Fibroblast of lung (primary cell): Measurements from ENCODE around the gene AHCYL2. TPM values are rescaled to one million over a fixed set of nuclear protein-coding genes. Genes with fewer than 3 reads are reported as not detected.

Experiments used
- DNase-seq, 2 donors: peaks; one replicate each; pipeline versions ENCODE4 v3.0.0 to v3.0.0-alpha.2; 2010; ENCODE audit warnings: low read depth in 2 of 2
- H2AFZ ChIP-seq: 2 replicates; pipeline ENCODE4 v1.5.1; 2012; ENCODE audit warnings: low read length, control low read depth, inconsistent platforms
- H3K27ac ChIP-seq: 2 replicates; pipeline ENCODE4 v1.5.1; 2011; ENCODE audit warnings: low read length, control low read depth; ENCODE audit not compliant: insufficient read depth
- H3K27me3 ChIP-seq: 2 replicates; pipeline ENCODE4 v1.5.1; 2011; ENCODE audit warnings: mild to moderate bottlenecking, low read length; ENCODE audit not compliant: control insufficient read depth, insufficient read depth
- H3K36me3 ChIP-seq: 2 replicates; pipeline ENCODE4 v1.5.1; 2011; ENCODE audit warnings: low read length; ENCODE audit not compliant: control insufficient read depth, insufficient read depth
- H3K4me1 ChIP-seq: 2 replicates; pipeline ENCODE4 v1.5.1; 2011; ENCODE audit warnings: low read length; ENCODE audit not compliant: control insufficient read depth, insufficient read depth; ENCODE audit errors: extremely low read depth
- H3K4me2 ChIP-seq: 2 replicates; pipeline ENCODE4 v1.5.1; 2011; ENCODE audit warnings: low read length, control low read depth; ENCODE audit not compliant: insufficient read depth; ENCODE audit errors: extremely low read depth
- H3K4me3 ChIP-seq, 4 experiments: fragments of 200-600 bp in 1 of 4; sonication (generic) in 1 of 4; replicated peaks in 1 of 4; 2 replicates each; pipeline ENCODE4 v1.5.1; 2011 to 2016; ENCODE audit warnings: low read length in 4 of 4, low read depth in 3 of 4, mild to moderate bottlenecking in 3 of 4, control low read depth in 2 of 4, inconsistent platforms in 1 of 4, mixed read lengths in 1 of 4; ENCODE audit not compliant: insufficient read depth in 1 of 4; ENCODE audit errors: control extremely low read depth in 1 of 4
- H3K79me2 ChIP-seq: 2 replicates; pipeline ENCODE4 v1.5.1; 2012; ENCODE audit warnings: mild to moderate bottlenecking, low read length, inconsistent platforms; ENCODE audit not compliant: control insufficient read depth, insufficient read depth
- H3K9ac ChIP-seq: 2 replicates; pipeline ENCODE4 v1.5.1; 2011; ENCODE audit warnings: mild to moderate bottlenecking, low read length, control low read depth; ENCODE audit not compliant: insufficient read depth
- H3K9me3 ChIP-seq: 2 replicates; pipeline ENCODE4 v1.5.1; 2012; ENCODE audit warnings: low read depth, low read length; ENCODE audit not compliant: control insufficient read depth, insufficient read depth
- H4K20me1 ChIP-seq: 2 replicates; pipeline ENCODE4 v1.5.1; 2011; ENCODE audit warnings: low read length; ENCODE audit not compliant: control insufficient read depth, insufficient read depth; ENCODE audit errors: extremely low read depth
- CTCF ChIP-seq, 2 donors: IDR thresholded peaks in 1 of 2; conservative IDR thresholded peaks in 1 of 2; 1 replicate in 1 of 2; 2 replicates in 1 of 2; pipeline ENCODE4 v1.5.1; 2011 to 2012; ENCODE audit warnings: low read length in 2 of 2, control low read depth in 1 of 2, inconsistent platforms in 1 of 2, low read depth in 1 of 2, mild to moderate bottlenecking in 1 of 2
- EZH2 ChIP-seq: IDR thresholded peaks from 2 replicates; pipeline ENCODE4 v1.5.1; 2012; ENCODE audit warnings: low read length, control low read depth, mild to moderate bottlenecking; ENCODE audit errors: missing control alignments
- polyA plus RNA-seq, 2 donors: library from polyadenylated mRNA; depleted of rRNA in 1 of 2; stranded (reverse) in 1 of 2; unstranded in 1 of 2; fragments of >200 nt; gene quantifications; 2 replicates each; pipeline ENCODE4 v1.2.1, GENCODE V29; 2011 to 2012; ENCODE audit warnings: missing spikeins in 1 of 2
- total RNA-seq: library from RNA; depleted of rRNA; stranded (reverse); fragments of >200 nt; gene quantifications from 2 replicates; pipeline ENCODE4 v1.2.1, GENCODE V29; 2014

Gene AHCYL2
- total and polyA plus RNA-seq, 2 donors (not counting 1 experiment from before 2014, with no cell fraction given): 8.7 to 11.9 TPM

- Histone ChIP-seq H3K9me3 (no peaks in the 10 kb centered on the region), H3K9ac (no peak overlapping the region), H3K27me3 (peaks cover 3% of the 10 kb centered on the region), H2AFZ (no peak overlapping the region), H3K79me2 (peaks cover 3% of the 10 kb centered on the region), H4K20me1 (no peaks in the 10 kb centered on the region), H3K27ac (no peak overlapping the region), H3K4me3 (no peak overlapping the region), H3K4me1 (peaks cover 4% of the 10 kb centered on the region), H3K36me3 (no peaks in the 10 kb centered on the region), H3K4me2 (no peak overlapping the region)
- DNase-seq: no peak
- no peak for TF ChIP-seq CTCF (conservative IDR thresholded peaks at IDR 0.05 in 1 of 2, IDR thresholded peaks at IDR 0.05 in 1 of 2; ENCODE audit: low read depth in 1 of 2, low read length in 2 of 2)
- no peak for TF ChIP-seq EZH2
These were observed 211.6 kb downstream of the AHCYL2 start for GRCh38 chr7:129436335-129436923.

GRCh38 chr7:129437190-129437589, 212.4 kb downstream of the AHCYL2 start:
- Histone ChIP-seq H3K4me1 (peaks cover 4% of the 10 kb centered on the region), H3K9ac (no peak overlapping the region), H3K9me3 (no peaks in the 10 kb centered on the region), H3K79me2 (peaks cover 3% of the 10 kb centered on the region), H4K20me1 (no peaks in the 10 kb centered on the region), H3K36me3 (no peaks in the 10 kb centered on the region), H3K27me3 (peaks cover 3% of the 10 kb centered on the region), H2AFZ (no peak overlapping the region), H3K4me3 (no peak overlapping the region), H3K4me2 (no peak overlapping the region), H3K27ac (no peak overlapping the region)
- DNase-seq: no peak
- TF ChIP-seq EZH2 (no peak), CTCF (conservative IDR thresholded peaks at IDR 0.05 in 1 of 2, IDR thresholded peaks at IDR 0.05 in 1 of 2; ENCODE audit: low read depth in 1 of 2, low read length in 2 of 2) (no peak)

GRCh38 chr7:129438281-129438838, 213.5 kb downstream of the AHCYL2 start:
- no peak for TF ChIP-seq EZH2
- no peak for TF ChIP-seq CTCF (conservative IDR thresholded peaks at IDR 0.05 in 1 of 2, IDR thresholded peaks at IDR 0.05 in 1 of 2; ENCODE audit: low read depth in 1 of 2, low read length in 2 of 2)
- no peak for DNase-seq
- Histone ChIP-seq H3K36me3 (no peaks in the 10 kb centered on the region), H3K79me2 (peaks cover 3% of the 10 kb centered on the region), H3K4me1 (peaks cover 3% of the 10 kb centered on the region), H3K27ac (peak overlapping the region; percentile 13), H3K4me2 (peak overlapping the region; percentile 11), H2AFZ (no peak overlapping the region), H3K27me3 (no peaks in the 10 kb centered on the region), H3K9me3 (no peaks in the 10 kb centered on the region), H3K9ac (no peak overlapping the region), H3K4me3 (no peak overlapping the region), H4K20me1 (no peaks in the 10 kb centered on the region)
